Spleen (tissue), 11 donors: Measurements from ENCODE around the gene AGBL1. TPM values are rescaled to one million over a fixed set of nuclear protein-coding genes. Genes with fewer than 3 reads are reported as not detected.

Experiments
- DNase-seq: peaks from one replicate; pipeline ENCODE4 v3.0.0-alpha.2; 2020
- H3K27ac ChIP-seq, 8 donors: fragments of 200-600 bp; sonication (generic) in 7 of 8; 1 replicate in 4 of 8; 2 replicates in 4 of 8; pipeline versions ENCODE4 v1.5.0 to v1.8.0; 2016 to 2021; ENCODE audit warnings: inconsistent platforms in 4 of 8, mild to moderate bottlenecking in 4 of 8, moderate library complexity in 1 of 8
- H3K27me3 ChIP-seq, 7 donors: fragments of 200-600 bp; sonication (generic) in 6 of 7; replicated peaks in 1 of 7; 1 replicate in 4 of 7; 2 replicates in 3 of 7; pipeline versions ENCODE4 v1.5.0 to v1.8.0; 2016 to 2021; ENCODE audit warnings: inconsistent platforms in 3 of 7, mild to moderate bottlenecking in 1 of 7
- H3K36me3 ChIP-seq, 6 donors: fragments of 200-600 bp; sonication (generic) in 5 of 6; 1 replicate in 4 of 6; 2 replicates in 2 of 6; pipeline versions ENCODE4 v1.5.0 to v1.8.0; 2016 to 2021; ENCODE audit warnings: inconsistent platforms in 2 of 6
- H3K4me1 ChIP-seq, 6 donors: fragments of 200-600 bp; sonication (generic) in 5 of 6; 1 replicate in 3 of 6; 2 replicates in 3 of 6; pipeline versions ENCODE4 v1.5.0 to v1.8.0; 2016 to 2021; ENCODE audit warnings: inconsistent platforms in 3 of 6
- H3K4me3 ChIP-seq, 8 donors: fragments of 200-600 bp; sonication (generic) in 7 of 8; 1 replicate in 4 of 8; 2 replicates in 4 of 8; pipeline versions ENCODE4 v1.5.0 to v1.8.0; 2016 to 2021; ENCODE audit warnings: inconsistent platforms in 4 of 8, mild to moderate bottlenecking in 4 of 8, moderate library complexity in 2 of 8
- H3K9me3 ChIP-seq, 8 donors: fragments of 200-600 bp; sonication (generic) in 7 of 8; 1 replicate in 4 of 8; 2 replicates in 4 of 8; pipeline versions ENCODE4 v1.5.0 to v1.8.0; 2016 to 2021; ENCODE audit warnings: inconsistent platforms in 4 of 8
- CTCF ChIP-seq, 11 experiments: fragments of 200-600 bp in 7 of 11; fragments of 450-650 bp in 4 of 11; sonication (generic) in 4 of 11; IDR thresholded peaks in 8 of 11; conservative IDR thresholded peaks in 3 of 11; 1 replicate in 7 of 11; 2 replicates in 4 of 11; pipeline versions ENCODE4 v1.4.0 to v1.8.0; 2016 to 2021; ENCODE audit warnings: antibody characterized with exemption in 11 of 11, inconsistent platforms in 4 of 11, mild to moderate bottlenecking in 1 of 11
- POLR2A ChIP-seq, 3 donors: fragments of 450-650 bp; IDR thresholded peaks; one replicate each; pipeline ENCODE4 v1.5.1; 2017; ENCODE audit warnings: antibody characterized with exemption in 3 of 3, mild to moderate bottlenecking in 1 of 3
- POLR2AphosphoS5 ChIP-seq, 3 donors: sonication (generic); formaldehyde crosslinking; IDR thresholded peaks; one replicate each; pipeline ENCODE4 v1.5.1; 2017; ENCODE audit warnings: antibody characterized with exemption in 3 of 3
- WGBS, 5 donors: extraction: QIAGEN DNeasy Blood & Tissue Kit in 3 of 5; methylation state at CpG; one replicate each; pipeline versions ENCODE4 v1.1.5 to v1.1.7; 2013 to 2018; 5-methylcytosine and 5-hydroxymethylcytosine counted together
- intact Hi-C: fragments of 100-400 bp; cut with DNase I; formaldehyde crosslinking; loops from one replicate; pipeline ENCODE4 v1.15.0; 2023; ENCODE audit warnings: low total_unique reads
- polyA plus RNA-seq, 3 donors: library from polyadenylated mRNA; stranded (reverse); fragments of 200-250 nt; gene quantifications; one replicate each; pipeline ENCODE4 v1.2.1, GENCODE V29; 2013
- total RNA-seq, 7 donors: library from RNA; depleted of rRNA in 3 of 7; stranded (reverse); fragments of >200 nt in 3 of 7; fragmentation: NEBNext Ultra II Directional in 4 of 7; extraction: Animal tissue kit (Norgen Biotek cat#: 25700) in 4 of 7; gene quantifications; one replicate each; pipeline versions ENCODE4 v1.1.0 to v1.2.1, GENCODE V29; 2016 to 2021
- donor health status: healthy with polysubstance abuse.
- donor health status: DM: no; HTN: no; CAD: no; lungs with moderate emphysema.
- donor health status: DM: no; HTN: no; CAD: no.
- donor health status: Bipolar disorder and iron deficiency.
- donor health status: healthy.
- donor health status: DM: no; HTN: no; CAD: no.
- donor health status: DM: yes; HTN: yes; CAD: no.

The AGBL1 gene
- total and polyA plus RNA-seq, 10 donors, result not detected

GRCh38 chr15:86355801-86356200, 276.1 kb downstream of the AGBL1 start:
- H3K27me3 ChIP-seq, result no peaks in the 10 kb centered on the region
- no peaks in the 10 kb centered on the region for H3K36me3 ChIP-seq
- intact Hi-C loops, result no loop called here
- DNase-seq, result no peak
- TF ChIP-seq CTCF (IDR thresholded peaks at IDR 0.05 in 8 of 11, conservative IDR thresholded peaks at IDR 0.05 in 3 of 11), result no peak
- no peak for TF ChIP-seq POLR2A (IDR thresholded peaks at IDR 0.05)
- TF ChIP-seq POLR2AphosphoS5 (IDR thresholded peaks at IDR 0.05), result no peak
- no peaks in the 10 kb centered on the region for H3K4me1 ChIP-seq
- H3K4me3 ChIP-seq, result no peak overlapping the region
- 23 to 47% (median 28%) methylated on average over 1 of the region's 1 CpG for WGBS, 5 donors
- peaks cover 0 to 10% (median 0%) of the 10 kb centered on the region in 8 donors for H3K9me3 ChIP-seq
- H3K27ac ChIP-seq, result no peak overlapping the region

GRCh38 chr15:86362555-86362954, 282.9 kb downstream of the AGBL1 start:
- H3K36me3 ChIP-seq, result no peaks in the 10 kb centered on the region
- peaks cover 0 to 24% (median 5%) of the 10 kb centered on the region in 8 donors for H3K9me3 ChIP-seq
- no peaks in the 10 kb centered on the region for H3K27me3 ChIP-seq
- no peaks in the 10 kb centered on the region for H3K4me1 ChIP-seq
- TF ChIP-seq CTCF (IDR thresholded peaks at IDR 0.05 in 8 of 11, conservative IDR thresholded peaks at IDR 0.05 in 3 of 11) (no peak), POLR2A (IDR thresholded peaks at IDR 0.05) (no peak), POLR2AphosphoS5 (IDR thresholded peaks at IDR 0.05) (no peak)
- intact Hi-C loops, result no loop called here
- DNase-seq, result no peak
- no peak overlapping the region for H3K27ac ChIP-seq
- no peak overlapping the region for H3K4me3 ChIP-seq

- H3K27me3 ChIP-seq, result peaks cover 0 to 3% (median 0%) of the 10 kb centered on the region in 7 donors
- H3K27ac ChIP-seq, result no peak overlapping the region
- H3K9me3 ChIP-seq, result peaks cover 0 to 23% (median 11%) of the 10 kb centered on the region in 8 donors
- no peak for DNase-seq
- no peak overlapping the region for H3K4me3 ChIP-seq
- no peak for TF ChIP-seq POLR2AphosphoS5 (IDR thresholded peaks at IDR 0.05)
- WGBS, 5 donors, result 46 to 67% (median 51%) methylated on average over 1 of the region's 1 CpG
- no peaks in the 10 kb centered on the region for H3K36me3 ChIP-seq
- no peaks in the 10 kb centered on the region for H3K4me1 ChIP-seq
- intact Hi-C loops, result no loop called here
Observed at GRCh38 chr15:86373147-86373546, 293.5 kb downstream of the AGBL1 start.

GRCh38 chr15:86375733-86376280, 296.1 kb downstream of the AGBL1 start:
- WGBS, 5 donors, result 57 to 90% (median 72%) methylated on average over 1 of the region's 1 CpG
- no peaks in the 10 kb centered on the region for H3K4me1 ChIP-seq
- intact Hi-C loops, result no loop called here
- peaks cover 0 to 3% (median 0%) of the 10 kb centered on the region in 7 donors for H3K27me3 ChIP-seq
- TF ChIP-seq POLR2AphosphoS5 (IDR thresholded peaks at IDR 0.05) (no peak), CTCF (IDR thresholded peaks at IDR 0.05 in 8 of 11, conservative IDR thresholded peaks at IDR 0.05 in 3 of 11) (no peak)
- H3K9me3 ChIP-seq, result peaks cover 0 to 18% (median 8%) of the 10 kb centered on the region in 8 donors
- DNase-seq, result no peak
- H3K4me3 ChIP-seq, result no peak overlapping the region
- H3K27ac ChIP-seq, result no peak overlapping the region
- H3K36me3 ChIP-seq, result no peaks in the 10 kb centered on the region

- Histone ChIP-seq H3K9me3 (peaks cover 0 to 15% (median 8%) of the 10 kb centered on the region in 8 donors), H3K4me3 (no peak overlapping the region), H3K36me3 (no peaks in the 10 kb centered on the region), H3K27ac (no peak overlapping the region), H3K27me3 (peaks cover 0 to 3% (median 0%) of the 10 kb centered on the region in 7 donors), H3K4me1 (no peaks in the 10 kb centered on the region)
- 75 to 92% (median 86%) methylated on average over 1 of the region's 1 CpG for WGBS, 5 donors
- DNase-seq, result no peak
- TF ChIP-seq POLR2A (IDR thresholded peaks at IDR 0.05), result no peak
- no peak for TF ChIP-seq POLR2AphosphoS5 (IDR thresholded peaks at IDR 0.05)
- TF ChIP-seq CTCF (IDR thresholded peaks at IDR 0.05 in 8 of 11, conservative IDR thresholded peaks at IDR 0.05 in 3 of 11), result no peak
- intact Hi-C loops, result no loop called here
Observed at GRCh38 chr15:86377914-86378313, 298.2 kb downstream of the AGBL1 start.
